ENCODE data around the gene RARA.
A peak's percentile ranks its signal among the peaks of the same experiment; 100 is the strongest.

The RARA gene

GRCh38 chr17:40338058-40338457 is 29.1 kb downstream of the RARA start:
- no peak overlapping the region for H3K4me3 ChIP-seq (ENCODE audit: low read depth, low read length)
- TF ChIP-seq CTCF (IDR thresholded peaks at IDR 0.05; ENCODE audit: low read depth, low read length, missing control alignments) = no peak
- DNase-seq (ENCODE audit: low read depth) = no peak

DNA sequence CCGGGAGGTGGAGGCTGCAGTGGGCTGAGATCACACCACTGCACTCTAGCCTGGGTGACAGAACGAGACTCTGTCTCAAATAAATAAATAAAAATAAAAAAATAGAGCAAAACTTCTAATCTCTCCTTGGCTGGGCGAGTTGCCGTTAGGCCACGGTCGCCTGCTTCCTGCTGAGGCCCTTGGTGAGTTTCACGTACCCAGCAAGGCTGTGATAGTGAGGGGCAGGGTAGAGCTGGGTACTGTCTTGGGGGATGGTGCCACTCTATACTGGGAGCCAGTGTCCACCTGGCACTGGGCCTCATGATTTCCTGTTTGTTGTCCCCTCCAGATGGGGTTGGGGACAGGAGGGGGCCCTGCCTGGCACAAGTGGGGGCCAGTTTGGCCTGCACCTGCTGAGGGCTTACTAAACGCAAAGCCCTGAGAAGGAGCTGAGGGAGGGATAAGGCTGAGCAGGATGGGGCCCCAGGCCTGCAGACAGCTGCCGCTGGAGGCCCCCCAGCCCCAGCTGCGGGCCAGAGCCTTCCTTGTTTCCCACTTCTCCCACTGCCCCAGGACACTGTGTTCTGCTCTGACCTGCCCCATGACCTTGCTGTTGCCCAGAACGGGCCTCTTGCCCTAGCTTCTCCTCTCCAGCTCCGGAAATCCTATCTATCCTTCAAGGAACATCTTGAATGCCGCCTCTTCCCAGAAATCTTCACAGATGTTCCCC is 30.1 kb downstream of the RARA start:
- TF ChIP-seq CTCF (IDR thresholded peaks at IDR 0.05; ENCODE audit: low read depth, low read length, missing control alignments) = no peak
- no peak overlapping the region for H3K4me3 ChIP-seq (ENCODE audit: low read depth, low read length)
- DNase-seq (ENCODE audit: low read depth) = no peak

- no peak overlapping the region; the same call in 1 of the 2 replicates for H3K4me3 ChIP-seq (ENCODE audit: low read depth, low read length)
- no peak for TF ChIP-seq CTCF (IDR thresholded peaks at IDR 0.05; ENCODE audit: low read depth, low read length, missing control alignments)
- no peak for DNase-seq (ENCODE audit: low read depth)
Measured at GRCh38 chr17:40340327-40340726, 31.3 kb downstream of the RARA start.

- H3K4me3 ChIP-seq (ENCODE audit: low read depth, low read length) = peak overlapping the region; percentile 53
- peak; percentile 16 for TF ChIP-seq CTCF (IDR thresholded peaks at IDR 0.05; ENCODE audit: low read depth, low read length, missing control alignments)
- peak; percentile 49 for DNase-seq (ENCODE audit: low read depth)
Measured at GRCh38 chr17:40340880-40341807, 32.2 kb downstream of the RARA start.

GRCh38 chr17:40341808-40342503 is 33.0 kb downstream of the RARA start:
- no peak for DNase-seq (ENCODE audit: low read depth)
- H3K4me3 ChIP-seq (ENCODE audit: low read depth, low read length) = peak overlapping the region; percentile 53
- TF ChIP-seq CTCF (IDR thresholded peaks at IDR 0.05; ENCODE audit: low read depth, low read length, missing control alignments) = no peak

- no peak for TF ChIP-seq CTCF (IDR thresholded peaks at IDR 0.05; ENCODE audit: low read depth, low read length, missing control alignments)
- no peak for DNase-seq (ENCODE audit: low read depth)
- H3K4me3 ChIP-seq (ENCODE audit: low read depth, low read length) = no peak overlapping the region
Measured at GRCh38 chr17:40342504-40343218, 33.7 kb downstream of the RARA start.
